A673 (cell line): Measurements from ENCODE around the gene BRME1.

Experiments
- CTCF ChIP-seq: fragments of 300-800, 200-600 bp; sonication (generic); conservative IDR thresholded peaks from 2 replicates; pipeline ENCODE4 v1.5.1; 2017; ENCODE audit warnings: low read depth, mild to moderate bottlenecking, antibody characterized with exemption, low read length, moderate library complexity, mixed read lengths
- EZH2 ChIP-seq: fragments of 200-600 bp; sonication (generic); IDR thresholded peaks from 2 replicates; pipeline ENCODE4 v1.6.1; 2017; ENCODE audit warnings: borderline replicate concordance, low read depth, mild to moderate bottlenecking, mixed read lengths, antibody characterized with exemption, low read length; ENCODE audit not compliant: poor library complexity, severe bottlenecking

- TF ChIP-seq CTCF (no peak), EZH2 (no peak)
These were observed 36.6 kb downstream of the BRME1 start for GRCh38 chr19:13869281-13869680.
